ENCODE data around the gene ALG14.

DNA sequence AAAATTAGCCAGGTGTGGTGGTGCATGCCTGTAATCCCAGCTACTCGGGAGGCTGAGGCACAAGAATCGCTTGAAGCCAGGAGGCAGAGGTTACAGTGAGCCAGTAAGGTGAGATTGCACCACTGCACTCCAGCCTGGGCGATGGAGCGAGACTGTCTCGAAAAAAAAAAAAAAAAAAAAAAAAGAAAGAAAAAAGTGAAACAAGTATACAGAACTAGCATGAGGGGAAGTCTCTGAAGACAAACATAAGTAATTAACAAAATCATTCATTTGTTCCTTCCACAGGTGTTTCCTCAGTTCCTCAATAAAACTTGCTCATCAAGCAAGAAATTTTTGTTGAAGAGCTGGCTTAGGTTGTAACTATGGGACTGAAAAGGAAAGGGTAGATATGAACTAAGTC is 93.6 kb downstream of the ALG14 start:
- no peak for TF ChIP-seq CTCF (IDR thresholded peaks at IDR 0.05)
- TF ChIP-seq POLR2AphosphoS5 (IDR thresholded peaks at IDR 0.05) = no peak
- no peak for TF ChIP-seq POLR2A (IDR thresholded peaks at IDR 0.05)
